GF-D8 (cell line): Measurements from ENCODE around the gene TMEM95.

Source experiments
- DNase-seq: peaks from one replicate; lab custom pipeline; 2025; lab: John Stamatoyannopoulos, UW

TMEM95 gene

DNA sequence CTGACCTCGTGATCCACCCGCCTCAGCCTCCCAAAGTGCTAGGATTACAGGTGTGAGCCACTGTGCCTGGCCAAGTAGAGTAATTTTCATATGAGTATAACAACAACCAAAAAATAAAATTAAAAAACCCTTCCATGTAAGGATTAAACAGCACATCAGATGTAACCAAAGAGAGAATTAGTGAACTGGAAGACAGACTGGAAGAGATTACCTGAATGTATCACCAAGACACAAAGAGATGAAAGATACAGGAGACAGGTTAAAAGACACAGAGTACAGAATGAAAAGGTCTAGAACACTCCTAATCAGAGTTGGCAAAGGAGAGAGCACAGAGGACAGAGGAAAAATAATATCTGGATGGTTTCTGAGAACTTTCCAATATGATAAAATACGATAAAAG is 24.2 kb downstream of the TMEM95 start:
- no peak for DNase-seq

DNA sequence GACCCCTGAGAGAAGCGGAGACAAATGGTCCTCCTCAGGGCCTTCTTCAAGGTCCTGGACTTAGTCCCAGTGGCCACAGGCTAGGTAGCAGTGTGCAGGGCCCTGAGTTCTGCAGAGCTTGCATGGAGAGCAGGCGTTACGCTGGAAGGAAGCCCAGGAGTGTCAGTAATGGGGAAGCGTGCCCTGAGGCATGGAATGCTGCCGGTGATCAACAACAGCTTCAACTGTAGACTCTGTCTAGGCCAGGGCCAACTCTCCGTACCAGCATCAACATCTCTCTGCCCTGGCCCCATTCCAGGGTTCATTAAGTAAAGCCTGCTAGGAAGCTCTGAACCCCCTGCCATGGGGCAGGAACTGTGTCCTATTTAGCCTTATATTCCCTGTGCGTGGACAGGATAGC is 25.4 kb downstream of the TMEM95 start:
- no peak for DNase-seq

DNA sequence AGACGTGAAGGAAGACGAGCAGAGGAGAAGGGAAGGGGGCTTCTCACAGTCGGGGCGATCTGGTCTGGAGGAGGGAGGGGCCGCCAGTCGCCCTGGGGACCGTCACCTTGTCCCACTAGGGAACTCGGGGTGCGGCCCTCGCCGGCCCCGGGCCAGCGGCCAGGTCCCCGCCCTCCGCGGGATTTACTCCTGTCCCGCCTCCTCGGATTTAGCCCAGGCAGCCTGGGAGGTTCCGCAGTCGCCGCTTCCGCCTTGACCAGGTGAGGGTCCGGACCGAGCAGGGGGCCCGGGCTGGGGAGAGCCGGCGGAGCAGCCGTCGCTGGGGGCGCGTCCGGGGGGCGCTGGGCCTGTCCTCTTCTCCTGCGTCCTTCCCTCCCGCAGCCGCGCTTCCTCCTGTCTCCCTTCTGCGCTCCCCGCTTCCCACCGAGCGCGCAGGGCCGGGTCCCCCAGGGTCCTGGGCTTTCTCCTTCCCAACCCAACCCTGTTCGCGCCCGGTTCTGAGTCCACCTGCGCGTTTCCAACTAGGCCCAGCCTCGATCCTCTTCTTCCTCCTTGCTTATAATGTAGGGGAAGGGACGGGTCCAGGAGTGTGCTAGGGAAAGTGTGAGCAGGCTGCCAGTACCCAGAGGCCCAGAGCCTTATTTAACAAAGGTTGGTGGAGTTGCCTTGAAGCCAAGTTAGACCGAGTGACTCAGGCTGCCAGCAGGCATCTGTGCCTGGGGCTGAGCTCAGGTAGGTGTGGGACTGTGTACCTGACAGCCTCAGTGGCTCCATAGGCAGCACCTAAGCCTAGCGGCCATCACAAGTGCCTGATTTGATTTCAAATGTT is 26.1 kb downstream of the TMEM95 start, which contains the start of gene TNK1:
TSS of gene TNK1 (plus strand) at position 235 of the 829 bp plus-strand sequence. CDS start 1,838 bp downstream, outside the sequence.
- DNase-seq, result no peak

DNA sequence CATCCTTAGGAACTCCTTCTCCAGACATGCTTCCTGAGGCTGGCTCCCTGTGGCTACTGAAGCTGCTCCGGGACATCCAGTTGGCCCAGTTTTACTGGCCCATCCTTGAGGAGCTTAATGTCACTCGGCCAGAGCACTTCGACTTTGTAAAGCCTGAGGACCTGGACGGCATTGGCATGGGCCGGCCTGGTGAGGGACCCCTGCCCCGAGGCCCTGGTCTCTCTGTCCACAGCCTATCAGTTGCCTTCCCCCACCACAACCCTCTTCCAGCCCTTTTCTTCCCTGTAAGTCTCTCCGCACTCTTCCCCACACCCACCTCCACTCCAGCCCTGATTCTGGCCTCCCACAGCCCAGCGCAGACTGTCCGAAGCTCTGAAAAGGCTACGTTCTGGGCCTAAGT is 27.9 kb downstream of the TMEM95 start:
- no peak for DNase-seq

DNA sequence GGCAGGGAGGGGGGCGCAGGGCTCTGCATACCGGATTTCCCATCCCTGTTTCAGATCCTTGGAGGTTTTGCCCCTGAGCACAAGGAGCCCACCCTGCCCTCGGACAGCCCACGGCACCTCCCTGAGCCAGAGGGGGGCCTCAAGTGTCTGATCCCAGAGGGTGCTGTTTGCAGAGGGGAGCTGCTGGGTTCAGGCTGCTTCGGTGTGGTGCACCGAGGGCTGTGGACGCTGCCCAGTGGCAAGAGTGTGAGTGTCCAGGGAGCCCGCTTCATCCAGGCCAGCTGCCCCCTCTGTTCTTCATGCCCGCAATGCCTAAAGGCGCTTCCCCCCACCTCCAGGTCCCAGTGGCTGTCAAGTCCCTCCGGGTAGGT is 28.4 kb downstream of the TMEM95 start:
- DNase-seq, result no peak

DNA sequence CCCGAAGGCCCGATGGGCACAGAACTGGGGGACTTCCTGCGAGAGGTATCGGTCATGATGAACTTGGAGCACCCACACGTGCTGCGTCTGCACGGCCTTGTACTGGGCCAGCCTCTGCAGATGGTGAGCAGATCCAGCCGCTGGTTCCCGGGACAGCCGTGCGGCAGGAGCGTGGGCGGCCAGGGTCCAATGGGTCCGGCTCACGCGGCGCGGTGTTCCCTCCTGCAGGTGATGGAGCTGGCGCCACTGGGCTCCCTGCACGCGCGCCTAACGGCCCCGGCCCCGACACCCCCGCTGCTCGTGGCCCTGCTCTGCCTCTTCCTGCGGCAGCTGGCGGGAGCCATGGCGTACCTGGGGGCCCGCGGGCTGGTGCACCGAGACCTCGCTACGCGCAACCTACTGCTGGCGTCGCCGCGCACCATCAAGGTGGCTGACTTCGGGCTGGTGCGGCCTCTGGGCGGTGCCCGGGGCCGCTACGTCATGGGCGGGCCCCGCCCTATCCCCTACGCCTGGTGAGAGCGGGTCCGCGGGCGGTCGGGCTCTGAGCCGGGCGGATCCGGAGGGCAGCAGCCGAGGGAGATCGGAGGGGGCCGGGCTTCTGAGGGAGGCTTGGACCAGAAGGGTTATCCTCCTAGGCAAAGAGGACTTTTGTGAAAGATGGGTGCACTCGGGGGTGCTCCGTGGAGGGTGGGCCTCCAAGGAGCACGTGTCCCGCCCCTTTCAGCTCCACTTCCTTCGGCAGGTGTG is 29.0 kb downstream of the TMEM95 start:
- no peak for DNase-seq

DNA sequence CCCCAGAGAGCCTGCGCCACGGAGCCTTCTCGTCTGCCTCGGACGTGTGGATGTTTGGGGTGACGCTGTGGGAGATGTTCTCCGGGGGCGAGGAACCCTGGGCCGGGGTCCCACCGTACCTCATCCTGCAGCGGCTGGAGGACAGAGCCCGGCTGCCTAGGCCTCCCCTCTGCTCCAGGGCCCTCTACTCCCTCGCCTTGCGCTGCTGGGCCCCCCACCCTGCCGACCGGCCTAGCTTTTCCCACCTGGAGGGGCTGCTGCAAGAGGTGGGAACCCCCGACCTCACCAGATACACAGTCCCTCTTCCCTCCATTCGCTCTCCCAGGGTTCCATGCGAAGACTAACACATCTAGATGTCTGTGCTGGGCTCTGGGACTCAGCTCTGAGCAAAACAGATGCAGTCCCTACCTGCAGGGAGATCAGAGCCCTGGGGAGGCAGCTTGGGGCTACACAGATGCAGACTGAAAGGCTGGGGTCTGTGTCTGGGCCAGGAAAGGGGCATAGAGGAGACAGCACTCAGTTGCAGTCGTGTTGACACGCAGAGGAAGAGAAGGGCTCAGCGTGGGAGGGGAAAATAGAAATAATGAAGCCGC is 29.6 kb downstream of the TMEM95 start:
- DNase-seq, result no peak

DNA sequence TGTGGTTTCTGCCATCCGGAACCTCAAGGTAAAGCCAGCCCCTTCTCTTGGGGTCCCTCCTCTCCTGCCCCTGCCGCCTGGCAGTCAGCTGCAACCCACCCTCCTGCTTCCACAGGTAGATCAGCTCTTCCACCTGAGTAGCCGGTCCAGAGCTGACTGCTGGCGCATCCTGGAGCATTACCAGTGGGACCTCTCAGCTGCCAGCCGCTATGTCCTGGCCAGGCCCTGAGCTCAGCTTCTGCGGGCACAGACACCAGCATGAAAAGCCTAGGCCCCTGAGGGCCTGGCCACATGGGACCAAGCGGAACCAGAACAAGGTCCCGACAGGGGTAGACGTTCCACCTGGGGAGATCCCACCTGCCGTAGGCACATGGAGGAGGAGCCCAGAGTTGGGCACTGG is 33.9 kb downstream of the TMEM95 start:
- DNase-seq, result no peak

DNA sequence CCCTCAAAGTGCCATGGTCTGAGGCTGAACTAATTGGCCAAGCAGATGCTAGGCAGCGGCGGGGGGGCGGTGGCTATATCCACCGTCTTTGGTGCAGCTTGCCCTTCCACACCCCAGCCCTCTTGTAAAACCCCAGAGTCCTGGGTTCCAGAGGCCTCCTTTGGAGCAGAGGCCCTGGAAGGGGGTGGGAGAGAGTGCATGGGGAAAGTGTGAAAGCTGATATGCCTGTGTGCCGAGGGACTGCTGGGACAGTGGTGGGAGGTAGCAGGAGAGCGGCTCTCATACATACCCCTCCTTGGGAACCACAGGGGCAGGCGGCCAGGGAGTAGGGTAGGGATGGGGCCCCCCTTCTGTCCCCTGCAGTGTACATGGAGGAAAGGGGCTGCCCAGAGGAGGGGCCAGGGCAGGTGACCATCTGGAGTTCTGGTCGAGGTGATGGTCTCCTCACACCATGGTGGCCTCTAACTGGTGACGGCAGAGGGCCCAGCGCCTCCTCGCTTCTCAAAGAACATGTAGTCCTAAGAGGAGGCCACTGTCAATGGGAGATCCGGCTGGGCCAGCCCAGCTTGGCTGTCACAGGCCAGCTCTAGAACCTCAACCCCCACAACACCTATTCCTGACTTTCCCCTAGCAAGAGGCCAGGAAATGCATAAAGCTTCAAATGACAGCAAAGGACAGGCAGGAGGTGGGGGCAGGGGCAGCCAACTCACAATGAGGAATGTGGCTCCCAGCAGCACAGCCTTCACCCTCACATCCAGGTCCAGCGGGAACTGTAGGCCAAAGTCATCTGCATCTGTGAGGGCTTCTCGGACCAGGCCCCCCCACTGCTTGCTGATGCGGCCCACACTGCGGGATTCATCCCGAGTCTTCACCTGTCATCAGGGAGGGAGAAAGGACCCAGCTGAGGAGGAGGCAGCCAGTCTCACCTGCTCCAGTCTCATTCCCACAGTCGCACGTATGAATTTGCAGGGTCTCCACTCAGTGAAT is 35.3 kb downstream of the TMEM95 start:
- no peak for DNase-seq

DNA sequence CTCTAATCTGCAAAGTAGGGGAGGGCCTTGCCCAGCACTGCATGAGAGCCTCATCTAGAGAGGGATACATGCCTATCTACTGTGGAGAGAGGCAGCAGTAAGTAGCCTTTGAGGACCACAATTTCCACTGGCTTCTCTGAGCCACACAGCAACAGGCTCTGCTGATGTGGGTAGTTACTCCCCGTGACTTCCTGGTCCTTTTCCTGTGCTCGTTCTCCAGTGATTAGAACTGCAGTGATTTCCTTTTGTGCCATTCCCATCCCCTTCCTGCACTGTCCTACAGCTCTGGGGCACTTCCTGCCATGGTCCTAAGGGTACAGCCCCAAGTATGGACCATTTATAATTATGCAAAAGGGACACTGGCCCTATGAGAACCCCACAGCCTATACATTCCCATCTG is 36.4 kb downstream of the TMEM95 start:
- no peak for DNase-seq

DNA sequence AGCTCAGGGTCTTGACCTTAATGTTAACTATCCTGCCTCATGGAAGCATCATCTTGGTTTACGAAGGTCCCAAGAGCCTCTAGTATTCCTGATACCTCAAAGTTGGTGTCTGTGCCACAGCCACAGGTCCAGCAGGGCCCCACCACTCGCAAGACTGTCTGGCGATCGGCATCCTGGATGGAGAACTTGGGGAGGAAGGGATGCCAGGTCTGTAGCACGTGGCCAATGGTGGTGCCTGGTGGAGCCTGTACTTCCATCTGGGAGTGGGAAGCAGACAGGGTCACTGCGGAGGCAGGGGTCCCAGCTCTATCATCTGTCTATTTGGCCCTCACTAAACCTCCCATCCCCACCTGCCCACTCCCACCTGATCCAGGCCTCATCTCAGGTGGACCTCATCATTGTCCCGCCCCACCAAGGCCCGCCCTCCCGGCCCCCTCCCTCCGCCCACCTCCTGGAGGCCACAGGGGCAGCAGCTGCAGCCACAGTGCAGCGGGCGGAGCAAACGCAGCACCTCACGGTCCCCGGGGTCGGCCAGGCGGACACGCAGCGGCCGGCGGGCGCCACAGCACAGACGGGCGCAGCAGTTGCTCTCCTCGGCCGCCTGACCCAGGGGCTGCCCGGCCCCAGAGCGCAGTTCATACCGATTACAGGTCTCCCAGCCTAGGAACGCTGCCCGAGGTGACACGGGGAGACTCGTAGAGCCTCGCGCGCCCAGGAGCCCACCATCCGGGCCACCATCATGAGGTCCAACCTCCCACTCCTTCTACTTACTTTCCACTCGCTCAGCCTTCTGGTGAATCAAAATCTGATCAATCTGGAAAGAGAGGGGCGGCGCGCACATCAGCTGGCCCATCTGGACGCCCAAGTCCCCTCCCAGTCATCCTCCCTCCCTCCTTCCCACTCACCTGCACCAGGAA is 38.0 kb downstream of the TMEM95 start:
- DNase-seq, result no peak

DNA sequence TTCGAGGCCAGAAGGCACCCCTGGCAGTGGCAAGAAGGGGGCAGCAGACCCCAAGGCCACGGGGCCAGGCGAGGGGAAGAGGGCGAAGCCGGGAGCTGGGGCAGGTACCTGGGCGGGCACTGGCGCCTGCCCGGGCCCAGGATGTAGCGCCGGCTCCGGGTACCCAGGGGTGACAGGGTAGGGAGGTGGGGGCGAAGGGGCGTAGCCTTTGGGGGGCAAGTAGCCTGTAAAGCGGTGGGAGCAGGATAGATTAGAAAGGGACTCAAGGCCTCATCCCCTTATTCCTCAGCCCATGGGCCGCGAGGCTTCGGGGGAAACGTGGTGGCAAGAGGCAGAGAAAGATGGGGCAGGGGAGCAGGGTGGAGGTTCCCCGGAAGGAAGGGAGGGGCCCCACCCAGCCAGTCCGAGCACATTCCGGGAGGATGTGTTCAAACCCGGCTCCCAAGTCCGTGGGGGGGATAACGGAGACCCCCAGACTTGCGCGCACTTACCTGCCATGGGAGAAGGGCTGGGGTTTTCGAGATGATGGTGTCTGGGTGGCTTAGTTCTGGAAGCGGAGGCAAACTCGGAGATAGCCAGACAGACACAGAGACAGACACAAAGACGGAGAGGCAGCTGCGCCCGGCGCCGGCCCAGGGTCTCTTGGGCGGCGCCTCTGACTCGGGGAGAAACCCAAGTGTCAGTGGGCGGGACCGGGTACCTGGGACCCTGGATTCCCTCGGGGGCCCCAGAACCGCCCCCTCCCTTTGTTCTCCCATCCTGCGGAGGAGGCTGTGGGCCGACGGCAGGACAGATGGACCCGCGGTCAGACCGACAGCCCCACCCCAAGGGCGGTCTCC is 38.9 kb downstream of the TMEM95 start:
- DNase-seq, result no peak

DNA sequence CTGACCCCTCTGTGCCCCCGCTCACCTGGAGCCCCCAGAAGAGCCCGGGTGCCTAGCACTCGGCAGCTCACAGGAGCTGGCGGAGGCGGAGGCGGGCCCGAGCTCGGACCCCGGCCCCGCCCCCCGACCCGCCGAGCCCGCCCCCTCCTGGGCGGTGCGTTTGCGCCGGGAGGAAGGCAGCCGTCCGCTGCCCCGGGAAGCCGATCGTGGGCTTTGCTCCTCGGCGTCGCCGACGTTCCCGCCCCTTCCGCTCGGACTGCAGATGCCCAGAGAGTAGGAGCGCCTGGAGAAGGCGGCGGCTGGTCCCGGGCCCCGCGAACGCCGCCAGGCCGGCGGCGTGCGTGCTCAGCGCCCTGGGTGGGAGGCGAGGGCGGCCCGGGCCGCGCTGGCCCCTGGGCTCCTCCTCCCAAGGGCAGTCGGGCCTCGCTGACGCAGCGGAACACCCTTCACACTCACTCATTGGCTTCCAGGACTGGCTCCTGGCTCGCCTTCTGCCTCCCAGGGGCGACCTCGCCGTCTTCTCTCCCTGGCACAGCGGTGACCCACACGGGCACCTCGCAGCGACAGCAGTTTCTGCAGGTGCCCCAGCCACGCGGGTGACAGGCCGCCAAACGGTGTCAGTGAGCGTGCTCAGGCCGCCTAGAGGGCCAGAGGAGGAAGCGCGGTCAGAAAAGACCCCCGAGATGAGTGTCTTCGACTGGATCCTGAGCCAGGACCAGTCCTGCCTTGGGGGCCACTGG is 39.7 kb downstream of the TMEM95 start, which contains the start of gene PLSCR3:
TSS of gene PLSCR3 (minus strand) at position 74 of the 740 bp plus-strand sequence. CDS start 415 bp downstream, outside the sequence.
- DNase-seq, result peak; percentile 40

DNA sequence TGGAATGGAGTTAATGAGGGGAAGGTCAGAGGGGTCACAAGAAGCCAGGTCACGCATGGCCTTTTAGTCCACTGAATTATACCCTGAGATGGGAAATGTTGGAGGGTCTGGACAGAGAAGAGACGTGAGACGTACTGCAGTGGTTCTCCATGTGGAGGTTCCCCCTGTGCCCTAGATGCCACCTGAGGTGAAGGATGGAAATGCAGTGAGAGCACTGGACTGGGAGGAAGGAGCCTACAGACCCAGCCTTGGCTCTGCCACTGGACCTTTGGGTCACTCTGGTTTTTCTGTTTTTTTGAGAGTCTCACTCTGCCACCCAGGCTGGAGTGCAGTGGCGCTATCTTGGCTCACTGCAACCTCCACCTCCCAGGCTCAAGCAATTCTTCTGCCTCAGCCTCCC is 41.2 kb downstream of the TMEM95 start:
- no peak for DNase-seq

DNA sequence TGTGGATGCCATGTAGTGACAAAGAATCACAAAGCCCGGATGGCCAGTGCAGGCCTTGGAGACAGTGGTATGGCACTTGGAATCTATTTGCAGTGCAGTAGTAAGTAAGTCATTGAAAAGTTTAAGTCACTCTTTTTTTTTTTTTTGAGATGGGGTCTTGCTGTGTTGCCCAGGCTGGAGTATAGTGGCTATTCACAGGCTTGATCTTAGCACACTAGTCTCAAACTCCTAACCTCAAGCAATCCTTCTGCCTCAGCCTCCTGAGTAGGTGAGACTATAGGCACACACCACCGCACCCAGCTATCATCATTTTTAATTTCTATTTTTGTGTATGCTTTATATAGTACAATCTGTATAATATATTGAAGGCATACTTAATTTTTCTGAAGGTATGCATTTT is 43.7 kb downstream of the TMEM95 start:
- no peak for DNase-seq

DNA sequence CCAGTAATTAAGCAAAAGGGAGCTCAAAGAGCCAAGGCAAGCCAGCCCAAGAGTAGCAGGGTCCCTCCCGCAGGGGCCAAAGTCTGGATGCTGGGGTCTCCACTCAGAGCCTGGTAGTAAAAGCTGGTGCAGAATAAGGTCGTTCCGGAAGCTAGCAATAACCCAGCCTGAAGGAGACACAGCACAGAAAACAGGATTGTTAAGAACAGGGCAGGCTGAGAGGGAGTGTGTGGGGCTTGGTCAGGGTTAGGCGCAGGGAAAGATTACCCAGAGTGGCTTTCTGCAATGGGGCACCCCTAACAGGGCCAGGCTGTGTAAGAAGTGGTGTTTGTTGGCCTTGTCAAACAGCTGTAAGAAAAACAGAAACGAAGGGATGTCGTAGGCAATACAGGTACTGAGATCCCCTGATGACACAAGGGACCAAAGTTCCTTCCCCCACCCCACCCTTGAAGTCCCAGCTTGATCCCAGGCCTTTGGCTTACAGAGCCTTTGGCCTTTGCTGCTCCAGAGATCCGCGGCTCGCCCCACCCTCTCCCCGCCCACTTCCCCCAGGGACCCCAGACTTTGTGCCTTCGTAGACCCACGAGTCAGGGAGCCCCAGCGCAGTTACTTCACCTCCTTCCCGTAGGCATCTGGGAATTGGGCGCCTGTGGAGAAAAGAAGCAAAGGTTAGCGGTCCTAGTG is 48.2 kb downstream of the TMEM95 start:
- no peak for DNase-seq

DNA sequence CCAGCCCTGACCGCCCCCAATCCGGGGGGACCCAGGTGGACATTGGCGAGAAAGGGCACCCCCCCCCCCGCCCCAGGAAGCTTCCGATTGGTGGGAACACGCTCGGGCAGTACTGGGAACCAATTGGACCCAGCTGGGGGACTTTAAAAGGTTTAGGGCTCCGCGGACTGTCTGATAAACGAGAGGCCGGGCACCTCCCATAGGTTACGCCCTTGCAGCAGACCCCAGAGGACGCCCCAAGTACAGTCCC is 48.7 kb downstream of the TMEM95 start:
- no peak for DNase-seq

DNA sequence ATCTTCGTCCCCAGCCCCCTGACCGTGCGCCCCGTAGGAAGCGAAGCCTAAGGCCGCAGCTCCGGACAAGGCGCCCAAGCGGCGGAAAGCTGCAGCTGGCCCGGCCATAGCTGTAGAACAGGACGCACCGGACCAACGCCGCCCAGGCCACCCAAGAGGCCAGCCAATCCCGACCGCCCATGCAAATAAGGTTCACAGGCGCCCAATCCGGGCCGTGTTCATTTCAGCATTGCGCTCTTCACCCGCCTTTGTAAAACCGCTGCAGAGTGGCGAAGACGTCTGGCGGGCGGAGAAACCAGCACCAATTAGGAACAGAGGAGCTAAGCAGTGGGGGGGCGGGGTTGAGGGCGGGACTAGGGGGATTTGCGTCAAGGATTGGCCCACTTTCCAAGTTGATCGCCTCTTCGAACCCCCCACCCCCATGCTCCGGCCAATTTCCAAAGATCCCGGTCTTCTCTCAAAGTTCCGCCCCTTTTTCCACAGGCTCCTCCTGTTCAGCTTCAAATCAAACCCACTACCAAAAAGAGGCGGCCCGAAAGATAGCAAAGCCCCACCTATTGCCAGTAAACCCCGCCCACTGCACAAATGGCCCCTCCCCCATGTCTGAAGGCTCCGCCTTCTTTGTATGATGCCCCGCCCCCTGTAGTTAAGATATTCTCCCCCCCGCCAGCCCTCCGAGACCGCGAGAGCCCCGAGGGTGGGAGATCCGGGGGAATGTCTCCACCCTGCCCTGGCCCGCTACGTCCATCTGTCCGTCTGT is 49.2 kb downstream of the TMEM95 start, which contains the start of gene TMEM256:
TSS of gene TMEM256 (minus strand) at position 121 of the 760 bp plus-strand sequence. CDS start at position 108, 13 bp downstream.
- peak; percentile 82 for DNase-seq
